Left lung (tissue), 14 donors: ENCODE measurements around the gene OR1L4. TPM values are rescaled to one million over a fixed set of nuclear protein-coding genes. Genes with fewer than 3 reads are reported as not detected.

ENCODE experiments used
- ATAC-seq: fragments of 200-7000 bp; cut with Tn5 transposase; one replicate; pipeline ENCODE4 v1.9.1; 2020; ENCODE audit warnings: moderate library complexity
- DNase-seq, 4 donors: peaks; one replicate each; pipeline ENCODE4 v3.0.0-alpha.2; 2013 to 2020
- H3K27ac ChIP-seq, 2 donors: fragments of 200-600 bp; sonication (generic) in 1 of 2; one replicate each; pipeline versions ENCODE4 v1.5.0 to v1.8.0; 2020 to 2021
- H3K27me3 ChIP-seq, 2 donors: fragments of 200-600 bp; sonication (generic) in 1 of 2; one replicate each; pipeline versions ENCODE4 v1.5.0 to v1.8.0; 2020 to 2021
- H3K36me3 ChIP-seq, 2 donors: fragments of 200-600 bp; sonication (generic) in 1 of 2; one replicate each; pipeline versions ENCODE4 v1.5.0 to v1.8.0; 2020 to 2021
- H3K4me1 ChIP-seq, 2 donors: fragments of 200-600 bp; one replicate each; pipeline ENCODE4 v1.8.0; 2021
- H3K4me3 ChIP-seq, 2 donors: fragments of 200-600 bp; sonication (generic) in 1 of 2; one replicate each; pipeline versions ENCODE4 v1.5.0 to v1.8.0; 2020 to 2021; ENCODE audit warnings: mild to moderate bottlenecking in 1 of 2
- H3K9me3 ChIP-seq, 2 donors: fragments of 200-600 bp; sonication (generic) in 1 of 2; one replicate each; pipeline versions ENCODE4 v1.5.0 to v1.8.0; 2020 to 2021
- CTCF ChIP-seq, 2 donors: fragments of 200-600 bp; sonication (generic) in 1 of 2; IDR thresholded peaks; one replicate each; pipeline versions ENCODE4 v1.5.0 to v1.8.0; 2021; ENCODE audit warnings: antibody characterized with exemption in 2 of 2
- intact Hi-C, 2 donors: fragments of 100-400 bp; cut with DNase I; formaldehyde crosslinking; loops; one replicate each; pipeline versions ENCODE4 v1.11.2 to v1.14.2; 2022
- long read RNA-seq, 12 donors: library from polyadenylated mRNA in 2 of 12; unstranded in 2 of 12; transcript quantifications; one replicate each; pipeline ENCODE4 v2.0.0 and lab custom pipeline, GENCODE V29; 2019 to 2026
- polyA plus RNA-seq, 6 donors: library from polyadenylated mRNA; unstranded; fragments of 120-200 nt; gene quantifications; one replicate each; pipeline ENCODE4 v1.2.1, GENCODE V29; 2013; ENCODE audit not compliant: insufficient read length in 6 of 6
- total RNA-seq, 2 donors: library from RNA; stranded (reverse); fragmentation: NEBNext Ultra II Directional; extraction: Animal tissue kit (Norgen Biotek cat#: 25700); gene quantifications; one replicate each; pipeline ENCODE4 v1.2.1, GENCODE V29; 2021
- donor health status: DM: no; HTN: yes; CAD: no.
- donor health status: DM: no; HTN: no; CAD: no.

The OR1L4 gene
- not detected for total RNA-seq
- not detected for polyA plus RNA-seq
- long read RNA-seq, donor 1, result 0 reads
- long read RNA-seq, donor 2, result 0 reads
- long read RNA-seq, donor 3, result 0 reads
- long read RNA-seq, donor 4, result 0 reads
- long read RNA-seq, donor 5, result 0 reads
- long read RNA-seq, donor 6, result 0 reads
- long read RNA-seq, donor 7, result 0 reads
- long read RNA-seq, donor 8, result 0 reads
- long read RNA-seq, donor 9, result 0 reads
- long read RNA-seq, donor 10, result 0 reads
- long read RNA-seq, donor 11, result 0 reads
- long read RNA-seq, donor 12, result 0 reads

GRCh38 chr9:122723690-122724089 is at the start of gene OR1L4:
Gene OR1L4, plus strand, starts transcription at chr9:122723990. Its CDS starts 0 bp downstream, at chr9:122723990.
- no peak for TF ChIP-seq CTCF (IDR thresholded peaks at IDR 0.05)

GRCh38 chr9:122684851-122685250 is 38.9 kb upstream of the OR1L4 start:
- H3K4me3 ChIP-seq, result no peak overlapping the region
- DNase-seq (no peak), ATAC-seq (no peak)
- H3K4me1 ChIP-seq, result no peaks in the 10 kb centered on the region
- H3K27me3 ChIP-seq, result no peaks in the 10 kb centered on the region
- TF ChIP-seq CTCF (IDR thresholded peaks at IDR 0.05), result no peak
- no peaks in the 10 kb centered on the region for H3K36me3 ChIP-seq
- intact Hi-C loops, result no loop called here
- peaks cover 0 to 19% of the 10 kb centered on the region in 2 donors for H3K9me3 ChIP-seq
- H3K27ac ChIP-seq, result no peak overlapping the region

More at GRCh38 chr9:122723690-122724089, at the start of gene OR1L4:
- DNase-seq (no peak), ATAC-seq (no peak)
- Histone ChIP-seq H3K36me3 (no peaks in the 10 kb centered on the region), H3K4me1 (no peaks in the 10 kb centered on the region), H3K4me3 (no peak within 1 kb of the TSS), H3K9me3 (peaks cover 0 to 75% of the 10 kb centered on the region in 2 donors), H3K27me3 (no peaks in the 10 kb centered on the region), H3K27ac (no peak within 1 kb of the TSS)
- intact Hi-C loops, result no loop called here

- Histone ChIP-seq H3K4me3 (no peak overlapping the region), H3K4me1 (no peaks in the 10 kb centered on the region), H3K9me3 (peaks cover 0 to 14% of the 10 kb centered on the region in 2 donors), H3K27me3 (no peaks in the 10 kb centered on the region), H3K36me3 (no peaks in the 10 kb centered on the region), H3K27ac (no peak overlapping the region)
- no peak for ATAC-seq
- no peak for TF ChIP-seq CTCF (IDR thresholded peaks at IDR 0.05)
- intact Hi-C loops, result no loop called here
- no peak for DNase-seq
Measured at GRCh38 chr9:122695696-122696095, 28.1 kb upstream of the OR1L4 start.

- no peak for ATAC-seq
- Histone ChIP-seq H3K9me3 (peaks cover 0 to 51% of the 10 kb centered on the region in 2 donors), H3K27ac (no peak overlapping the region), H3K27me3 (no peaks in the 10 kb centered on the region), H3K36me3 (no peaks in the 10 kb centered on the region), H3K4me3 (no peak overlapping the region), H3K4me1 (no peaks in the 10 kb centered on the region)
- intact Hi-C loops, result no loop called here
- TF ChIP-seq CTCF (IDR thresholded peaks at IDR 0.05), result no peak
- DNase-seq, result no peak
Measured at GRCh38 chr9:122718038-122718437, 5.8 kb upstream of the OR1L4 start.

- no peaks in the 10 kb centered on the region for H3K27me3 ChIP-seq
- DNase-seq, result no peak
- H3K4me1 ChIP-seq, result no peaks in the 10 kb centered on the region
- intact Hi-C loops, result no loop called here
- H3K9me3 ChIP-seq, result peaks cover 0 to 60% of the 10 kb centered on the region in 2 donors
- H3K4me3 ChIP-seq, result no peak overlapping the region
- no peak for TF ChIP-seq CTCF (IDR thresholded peaks at IDR 0.05)
- no peak overlapping the region for H3K27ac ChIP-seq
- ATAC-seq, result no peak
- no peaks in the 10 kb centered on the region for H3K36me3 ChIP-seq
Measured at GRCh38 chr9:122719218-122719617, 4.6 kb upstream of the OR1L4 start.
